AG08396 (cell line): ENCODE results near the gene COL9A2.

Source experiments
- DNase-seq: peaks from one replicate; pipeline ENCODE4 v3.0.0; 2012; ENCODE audit warnings: low spot score, mixed read lengths

Gene COL9A2

DNA sequence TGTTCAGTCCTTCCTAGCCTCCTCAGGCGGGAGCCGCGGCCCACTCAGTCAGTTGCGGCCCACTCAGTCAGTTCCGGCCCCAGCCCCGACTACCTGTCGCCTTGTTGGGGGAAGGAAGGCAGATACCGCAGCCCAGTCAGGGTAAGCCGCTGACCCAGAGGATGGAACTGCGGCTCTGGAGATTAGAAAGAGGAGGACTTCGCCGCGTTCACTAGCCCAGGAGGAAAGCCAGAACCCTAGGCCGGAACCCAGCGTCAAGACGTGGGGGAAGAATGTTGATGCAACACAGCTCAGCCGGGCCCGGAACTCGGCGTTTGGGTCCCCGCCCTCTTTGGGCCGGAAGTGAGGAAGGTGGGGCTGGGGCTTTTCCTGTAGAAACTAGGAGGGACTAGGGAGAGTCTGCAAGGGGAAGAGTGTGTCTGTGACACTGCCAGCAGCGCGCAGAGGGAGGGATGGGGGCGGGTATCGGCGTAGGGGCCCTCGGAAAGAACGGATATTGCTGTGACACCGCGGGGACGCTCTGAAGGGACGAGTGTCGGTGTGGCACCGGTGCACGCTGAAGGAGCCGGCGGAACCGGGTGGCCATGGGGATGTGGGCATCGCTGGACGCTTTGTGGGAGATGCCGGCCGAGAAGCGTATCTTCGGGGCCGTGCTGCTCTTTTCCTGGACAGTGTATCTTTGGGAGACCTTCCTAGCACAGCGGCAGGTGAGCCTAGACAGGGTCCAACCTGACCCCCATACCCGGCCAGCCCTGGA lies 59.2 kb downstream of the COL9A2 start, which contains the start of gene ZMPSTE24:
ZMPSTE24 (plus strand) TSS at position 549 of the 757 bp plus-strand sequence; CDS start at position 585, 36 bp downstream.
- DNase-seq, result peak; percentile 88

GRCh38 chr1:40257313-40257687 lies 59.8 kb downstream of the COL9A2 start:
- no peak for DNase-seq

DNA sequence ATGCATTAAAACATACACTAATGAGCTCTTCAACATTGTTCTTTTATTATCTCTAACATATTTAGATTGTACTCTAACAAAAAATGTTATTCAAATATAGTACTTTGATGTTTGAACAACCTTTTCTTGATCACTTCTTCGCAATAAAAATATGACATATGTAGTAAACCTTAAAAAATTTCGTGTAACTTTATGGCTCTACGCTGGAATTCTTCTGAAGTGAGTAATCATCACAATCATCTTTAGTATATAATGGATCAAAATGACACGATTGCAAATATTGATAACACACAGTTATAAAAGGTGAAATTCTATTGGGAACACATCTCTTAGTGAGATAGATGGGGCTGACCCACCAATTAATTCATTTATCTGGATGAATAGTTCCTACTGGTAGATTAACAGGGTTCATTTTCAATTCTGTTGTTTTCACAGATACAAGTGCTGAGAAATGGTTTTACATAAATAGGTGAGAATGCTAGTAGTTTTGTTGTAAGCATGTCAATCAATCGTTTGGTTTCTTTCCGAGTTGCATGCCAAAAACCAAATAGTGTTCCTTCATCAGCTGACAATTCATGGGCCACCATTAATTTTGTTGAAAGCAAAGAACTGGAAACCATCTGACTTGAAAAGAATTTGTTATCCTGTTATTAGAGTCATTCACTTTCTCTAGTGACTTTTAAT lies 60.5 kb downstream of the COL9A2 start:
- DNase-seq, result no peak

DNA sequence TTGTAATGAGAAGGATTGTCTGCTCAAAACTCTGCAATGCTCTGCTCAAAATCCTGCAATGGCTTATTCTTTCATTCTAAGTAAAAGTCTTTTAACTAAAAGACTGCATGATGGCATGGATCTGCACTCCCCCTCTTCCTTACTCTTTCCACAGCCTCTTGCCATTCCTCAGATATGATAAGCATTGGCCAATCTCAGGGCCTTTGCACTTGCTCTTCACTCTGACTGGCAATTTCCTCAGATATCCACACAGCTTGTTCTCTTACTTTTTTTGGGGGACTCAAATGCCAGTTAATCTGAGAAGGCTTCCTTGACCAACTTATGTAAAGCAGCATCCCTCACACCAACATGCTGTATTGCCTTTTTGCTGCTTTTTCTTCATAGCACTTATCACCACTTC lies 61.9 kb downstream of the COL9A2 start:
- DNase-seq, result no peak

DNA sequence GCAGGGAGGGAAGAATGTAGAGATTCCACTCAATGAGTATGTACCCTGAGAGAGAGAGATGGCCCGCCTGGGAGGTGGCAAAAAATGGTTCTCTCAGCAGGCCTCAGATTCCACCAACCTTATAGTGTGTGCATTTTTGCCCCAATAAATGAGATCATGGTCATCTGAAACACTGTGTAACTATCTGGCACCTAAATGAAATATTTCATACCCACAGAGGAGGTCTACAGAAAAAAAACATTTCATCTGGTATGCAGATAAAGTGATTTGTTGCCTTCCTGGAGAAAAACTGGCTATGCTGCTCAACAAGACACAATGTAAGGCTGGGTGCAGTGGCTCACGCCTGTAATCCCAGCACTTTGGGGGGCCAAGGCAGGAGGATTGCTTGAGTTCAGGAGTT lies 64.5 kb downstream of the COL9A2 start:
- DNase-seq, result no peak

GRCh38 chr1:40251456-40251855 lies 65.6 kb downstream of the COL9A2 start:
- DNase-seq, result no peak
